HepG2 (cell line): ENCODE results near the gene PRDX3. TPM values are rescaled to one million over a fixed set of nuclear protein-coding genes. Genes with fewer than 3 reads are reported as not detected.

ENCODE experiments used
- ARID3A ChIP-seq: IDR thresholded peaks from 2 replicates; pipeline ENCODE4 v1.6.1; 2012; ENCODE audit warnings: low read depth, low read length, improper control_type of control experiment
- ATAD3A ChIP-seq: sonication (generic); formaldehyde crosslinking; IDR thresholded peaks from 2 replicates; pipeline ENCODE4 v1.4.0; 2020; ENCODE audit warnings: missing genetic modification reagents
- FLYWCH1 ChIP-seq: sonication (generic); formaldehyde crosslinking; IDR thresholded peaks from 2 replicates; pipeline ENCODE4 v1.8.1; 2023; ENCODE audit warnings: mild to moderate bottlenecking, missing genetic modification reagents
- HNF4A ChIP-seq: sonication (generic); formaldehyde crosslinking; IDR thresholded peaks from 2 replicates; pipeline ENCODE4 v1.4.0; 2020; ENCODE audit warnings: missing genetic modification reagents
- HOXD1 ChIP-seq: sonication (generic); formaldehyde crosslinking; IDR thresholded peaks from 2 replicates; pipeline ENCODE4 v1.5.0; 2020; ENCODE audit warnings: missing genetic modification reagents
- KAT7 ChIP-seq: IDR thresholded peaks from 2 replicates; pipeline ENCODE4 v1.6.1; 2018; ENCODE audit warnings: borderline replicate concordance, missing compliant biosample characterization
- LBX2 ChIP-seq: sonication (generic); formaldehyde crosslinking; IDR thresholded peaks from 2 replicates; pipeline ENCODE4 v1.5.0; 2020; ENCODE audit warnings: missing genetic modification reagents, mild to moderate bottlenecking, borderline replicate concordance
- MBNL3 ChIP-seq: fragments of 250-450 bp; sonication (Bioruptor Pico); conservative IDR thresholded peaks from 2 replicates; pipeline ENCODE4 v1.8.0; 2022; ENCODE audit warnings: mild to moderate bottlenecking, inconsistent platforms
- MIER2 ChIP-seq: IDR thresholded peaks from 2 replicates; pipeline ENCODE4 v1.6.1; 2016; ENCODE audit warnings: missing biosample characterization, missing genetic modification reagents
- NFIB ChIP-seq: sonication (generic); formaldehyde crosslinking; IDR thresholded peaks from 2 replicates; pipeline ENCODE4 v1.9.0; 2021; ENCODE audit warnings: missing genetic modification reagents, mild to moderate bottlenecking, borderline replicate concordance
- RERE ChIP-seq: IDR thresholded peaks from 2 replicates; pipeline ENCODE4 v1.6.1; 2016; ENCODE audit warnings: low read depth, missing genetic modification reagents, missing compliant biosample characterization
- RXRB ChIP-seq: IDR thresholded peaks from 2 replicates; pipeline ENCODE4 v1.6.1; 2016; ENCODE audit warnings: borderline replicate concordance, missing genetic modification reagents, missing compliant biosample characterization
- SCMH1 ChIP-seq: sonication (generic); formaldehyde crosslinking; IDR thresholded peaks from 2 replicates; pipeline ENCODE4 v1.9.0; 2021; ENCODE audit warnings: missing genetic modification reagents, mild to moderate bottlenecking, borderline replicate concordance
- ZC3H4 ChIP-seq: sonication (generic); formaldehyde crosslinking; IDR thresholded peaks from 2 replicates; pipeline ENCODE4 v1.4.0; 2020; ENCODE audit warnings: missing genetic modification reagents, borderline replicate concordance
- ZNF350 ChIP-seq: sonication (generic); formaldehyde crosslinking; IDR thresholded peaks from 2 replicates; pipeline ENCODE4 v1.4.0; 2020; ENCODE audit warnings: mild to moderate bottlenecking, low read depth, missing genetic modification reagents, borderline replicate concordance
- ZNF501 ChIP-seq: sonication (generic); formaldehyde crosslinking; IDR thresholded peaks from 2 replicates; pipeline ENCODE4 v1.5.1; 2020; ENCODE audit warnings: mild to moderate bottlenecking, moderate library complexity, missing genetic modification reagents
- ZNF570 ChIP-seq: sonication (generic); formaldehyde crosslinking; IDR thresholded peaks from 2 replicates; pipeline ENCODE4 v1.4.0; 2020; ENCODE audit warnings: mild to moderate bottlenecking, missing genetic modification reagents, borderline replicate concordance
- ZNF777 ChIP-seq: sonication (generic); formaldehyde crosslinking; IDR thresholded peaks from 2 replicates; pipeline ENCODE4 v1.4.0; 2020; ENCODE audit warnings: missing genetic modification reagents
- polyA plus RNA-seq, 8 experiments: library from polyadenylated mRNA; depleted of rRNA in 3 of 8; stranded (reverse) in 7 of 8; unstranded in 1 of 8; fragments of >200 nt; fragmentation: Illumina TruSeq in 4 of 8; extraction: Trizol in 4 of 8; gene quantifications; 2 replicates each; pipeline versions ENCODE4 v1.2.1 to v1.2.3, GENCODE V29; 2011 to 2016; ENCODE audit warnings: low read depth in 4 of 8, missing spikeins in 1 of 8, mixed read lengths in 1 of 8; ENCODE audit not compliant: insufficient read depth in 1 of 8
- total RNA-seq, 5 experiments: library from RNA; depleted of rRNA; stranded (reverse); fragments of >200 nt; fragmentation: Illumina TruSeq; extraction: Trizol; gene quantifications; 2 replicates each; pipeline ENCODE4 v1.2.3, GENCODE V29; 2016; ENCODE audit warnings: low read depth in 1 of 5

The PRDX3 gene
- total and polyA plus RNA-seq, 2 of the 13 experiments (the other 11 are each of a cell fraction or from before 2014, with no cell fraction given) = 407 to 565 TPM

DNA sequence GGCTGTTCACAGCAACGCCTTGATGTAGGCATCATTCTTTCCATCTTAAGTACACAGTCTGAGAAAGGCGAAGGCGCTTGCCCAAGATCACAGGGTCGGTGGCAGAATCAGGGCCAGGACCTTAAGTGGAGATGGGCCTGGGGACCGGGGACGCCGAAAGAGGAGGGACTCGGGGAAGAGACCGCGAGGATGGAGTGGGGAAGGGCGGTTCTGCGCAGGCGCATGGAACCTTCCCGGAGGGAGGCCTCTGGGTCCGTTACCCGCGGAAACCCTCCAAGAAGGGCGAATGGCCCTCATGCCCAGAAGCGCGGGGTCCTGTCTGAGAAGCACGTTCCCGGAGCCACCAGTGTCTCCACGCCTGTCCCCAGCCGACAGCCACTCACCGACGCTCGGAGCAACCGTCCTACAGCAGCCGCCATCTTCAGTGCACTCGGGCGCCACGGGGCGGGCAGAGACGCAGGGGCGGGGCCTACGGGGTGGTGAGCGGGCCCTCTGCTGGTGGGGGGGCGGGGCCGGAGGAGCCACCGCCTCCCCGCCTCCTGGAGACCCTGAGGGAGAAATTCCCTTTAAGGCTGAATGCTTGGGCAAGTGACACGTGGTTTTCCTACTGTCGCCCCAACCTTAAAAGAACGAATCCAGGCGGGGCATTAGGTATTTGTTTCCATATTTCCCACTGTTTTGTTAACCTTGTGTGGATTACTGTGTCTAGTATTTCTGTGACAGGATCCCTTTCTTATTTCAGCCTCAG is at the start of gene PRDX3 (continued):
- TF ChIP-seq ARID3A (no peak), HOXD1 (CRISPR knock-in tag) (no peak), RXRB (CRISPR knock-in tag) (peak; percentile 35; the same call in 1 of the 2 replicates), FLYWCH1 (CRISPR knock-in tag) (no peak), MBNL3 (no peak), NFIB (CRISPR knock-in tag) (no peak), MIER2 (CRISPR knock-in tag) (no peak), ZNF501 (CRISPR knock-in tag) (peak; percentile 79; the same call in 1 of the 2 replicates), KAT7 (no peak), ZNF570 (CRISPR knock-in tag) (no peak), HNF4A (CRISPR knock-in tag) (peak; percentile 5; the same call in 1 of the 2 replicates), SCMH1 (CRISPR knock-in tag) (no peak), ATAD3A (no peak), RERE (CRISPR knock-in tag) (0 out of 2 replicates have a peak, but pooled peaks have one; percentile 8), ZNF350 (CRISPR knock-in tag) (peak; percentile 51), ZC3H4 (CRISPR knock-in tag) (no peak), LBX2 (CRISPR knock-in tag) (peak; percentile 82; the same call in 1 of the 2 replicates), ZNF777 (CRISPR knock-in tag) (no peak)
